Keratinocyte (primary cell): ENCODE data around the gene HDGF. TPM values are rescaled to one million over a fixed set of nuclear protein-coding genes. Genes with fewer than 3 reads are reported as not detected.
A peak's percentile ranks its signal among the peaks of the same experiment; 100 is the strongest.

Experiments used
- DNase-seq: peaks from one replicate; pipeline ENCODE4 v3.0.0-alpha.2; 2011; ENCODE audit warnings: low read depth, missing footprints, low spot score
- FAIRE-seq: peaks from 2 replicates; lab custom pipeline; 2011; peaks lifted over from hg19 to GRCh38; lab: Jason Lieb, UNC
- H2AFZ ChIP-seq: 2 replicates; pipeline ENCODE4 v1.6.0; 2012; ENCODE audit warnings: low read length, control low read depth, inconsistent platforms; ENCODE audit not compliant: control insufficient read depth
- H3K27ac ChIP-seq: 2 replicates; pipeline ENCODE4 v1.5.1; 2011; ENCODE audit warnings: low read length; ENCODE audit not compliant: control insufficient read depth, insufficient read depth
- H3K27me3 ChIP-seq: 3 replicates; pipeline ENCODE4 v1.6.0; 2011; ENCODE audit warnings: low read length; ENCODE audit not compliant: control insufficient read depth, insufficient read depth; ENCODE audit errors: extremely low read depth
- H3K36me3 ChIP-seq, 2 experiments: 2 replicates in 1 of 2; 3 replicates in 1 of 2; pipeline ENCODE4 v1.5.1; 2011; ENCODE audit warnings: low read length in 2 of 2, mild to moderate bottlenecking in 1 of 2; ENCODE audit not compliant: control insufficient read depth in 2 of 2, insufficient read depth in 2 of 2; ENCODE audit errors: extremely low read depth in 1 of 2
- H3K4me1 ChIP-seq: 3 replicates; pipeline ENCODE4 v1.5.1; 2011; ENCODE audit warnings: low read length; ENCODE audit not compliant: control insufficient read depth, insufficient read depth; ENCODE audit errors: extremely low read depth
- H3K4me2 ChIP-seq: 3 replicates; pipeline ENCODE4 v1.6.0; 2011; ENCODE audit warnings: low read depth, low read length; ENCODE audit not compliant: control insufficient read depth, insufficient read depth; ENCODE audit errors: extremely low read depth
- H3K4me3 ChIP-seq, 3 experiments: fragments of 200-600 bp in 1 of 3; sonication (generic) in 1 of 3; 2 replicates in 2 of 3; 3 replicates in 1 of 3; pipeline ENCODE4 v1.5.1; 2011 to 2016; ENCODE audit warnings: low read length in 3 of 3, mild to moderate bottlenecking in 3 of 3, control low read depth in 2 of 3, inconsistent platforms in 1 of 3, low read depth in 1 of 3, mixed read lengths in 1 of 3, mixed run types in 1 of 3, moderate library complexity in 1 of 3; ENCODE audit not compliant: control insufficient read depth in 2 of 3, insufficient read depth in 2 of 3; ENCODE audit errors: extremely low read depth in 1 of 3
- H3K79me2 ChIP-seq: 2 replicates; pipeline ENCODE4 v1.6.0; 2012; ENCODE audit warnings: low read length; ENCODE audit not compliant: control insufficient read depth, insufficient read depth
- H3K9ac ChIP-seq: 3 replicates; pipeline ENCODE4 v1.6.0; 2011; ENCODE audit warnings: low read length; ENCODE audit not compliant: control insufficient read depth, insufficient read depth; ENCODE audit errors: extremely low read depth
- H3K9me1 ChIP-seq: 3 replicates; pipeline ENCODE4 v1.6.0; 2011; ENCODE audit warnings: low read length; ENCODE audit not compliant: control insufficient read depth, insufficient read depth; ENCODE audit errors: extremely low read depth
- H3K9me3 ChIP-seq: 2 replicates; pipeline ENCODE4 v1.5.1; 2012; ENCODE audit warnings: low read depth, low read length; ENCODE audit not compliant: control insufficient read depth
- H4K20me1 ChIP-seq: 3 replicates; pipeline ENCODE4 v1.6.0; 2011; ENCODE audit warnings: low read length; ENCODE audit not compliant: control insufficient read depth, insufficient read depth; ENCODE audit errors: extremely low read depth
- EZH2 ChIP-seq: IDR thresholded peaks from one replicate; pipeline ENCODE4 v1.6.1; 2012; ENCODE audit warnings: inconsistent platforms, mild to moderate bottlenecking, low read length, moderate library complexity
- dilution Hi-C: fragments of 300-500 bp; cut with MboI; formaldehyde crosslinking; loops from one replicate; pipeline ENCODE4 v1.7.0; 2020; ENCODE audit warnings: low sequenced_read_pairs; ENCODE audit not compliant: extremely low pct_ligation_motif_present
- polyA plus RNA-seq, 5 experiments: library from polyadenylated mRNA; depleted of rRNA in 3 of 5; stranded (reverse) in 3 of 5; stranded (forward) in 1 of 5; unstranded in 1 of 5; fragments of >200 nt; gene quantifications; 1 replicate in 1 of 5; 2 replicates in 3 of 5; 3 replicates in 1 of 5; pipeline versions ENCODE4 v1.2.1 to v1.2.3, GENCODE V29; 2011 to 2012; ENCODE audit warnings: missing spikeins in 2 of 5, low read depth in 1 of 5, low replicate concordance in 1 of 5
- TF ChIP-seq, protein P1 (sequence below), 3 experiments: IDR thresholded peaks in 1 of 3; conservative IDR thresholded peaks in 1 of 3; optimal IDR thresholded peaks in 1 of 3; 2 replicates in 2 of 3; 3 replicates in 1 of 3; pipeline versions ENCODE3 to v1.5.1; 2011; ENCODE audit warnings: low read length in 3 of 3, mild to moderate bottlenecking in 3 of 3, moderate library complexity in 2 of 3, control low read depth in 1 of 3, inconsistent platforms in 1 of 3; ENCODE audit not compliant: insufficient read depth in 2 of 3; ENCODE audit errors: extremely low read depth in 1 of 3

The HDGF gene
- polyA plus RNA-seq, 1 donor (not counting 4 experiments of a cell fraction or from before 2014, with no cell fraction given) = 240 TPM

GRCh38 chr1:156742801-156743200 lies 8.7 kb downstream of the HDGF start:
- H3K9me3 ChIP-seq = no peaks in the 10 kb centered on the region
- no peak overlapping the region for H3K4me3 ChIP-seq
- no peaks in the 10 kb centered on the region for H3K9me1 ChIP-seq
- peaks cover 24% of the 10 kb centered on the region for H3K4me1 ChIP-seq
- no peak for FAIRE-seq
- H4K20me1 ChIP-seq = no peaks in the 10 kb centered on the region
- peaks cover 25 to 34% of the 10 kb centered on the region in 2 experiments for H3K36me3 ChIP-seq
- DNase-seq = no peak
- no peak overlapping the region for H2AFZ ChIP-seq
- H3K27me3 ChIP-seq = no peaks in the 10 kb centered on the region
- no peak overlapping the region for H3K9ac ChIP-seq
- H3K79me2 ChIP-seq = peaks cover 57% of the 10 kb centered on the region
- dilution Hi-C loops = no loop called here
- TF ChIP-seq, protein P1, sequence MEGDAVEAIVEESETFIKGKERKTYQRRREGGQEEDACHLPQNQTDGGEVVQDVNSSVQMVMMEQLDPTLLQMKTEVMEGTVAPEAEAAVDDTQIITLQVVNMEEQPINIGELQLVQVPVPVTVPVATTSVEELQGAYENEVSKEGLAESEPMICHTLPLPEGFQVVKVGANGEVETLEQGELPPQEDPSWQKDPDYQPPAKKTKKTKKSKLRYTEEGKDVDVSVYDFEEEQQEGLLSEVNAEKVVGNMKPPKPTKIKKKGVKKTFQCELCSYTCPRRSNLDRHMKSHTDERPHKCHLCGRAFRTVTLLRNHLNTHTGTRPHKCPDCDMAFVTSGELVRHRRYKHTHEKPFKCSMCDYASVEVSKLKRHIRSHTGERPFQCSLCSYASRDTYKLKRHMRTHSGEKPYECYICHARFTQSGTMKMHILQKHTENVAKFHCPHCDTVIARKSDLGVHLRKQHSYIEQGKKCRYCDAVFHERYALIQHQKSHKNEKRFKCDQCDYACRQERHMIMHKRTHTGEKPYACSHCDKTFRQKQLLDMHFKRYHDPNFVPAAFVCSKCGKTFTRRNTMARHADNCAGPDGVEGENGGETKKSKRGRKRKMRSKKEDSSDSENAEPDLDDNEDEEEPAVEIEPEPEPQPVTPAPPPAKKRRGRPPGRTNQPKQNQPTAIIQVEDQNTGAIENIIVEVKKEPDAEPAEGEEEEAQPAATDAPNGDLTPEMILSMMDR (optimal IDR thresholded peaks at IDR 0.05 in 1 of 3, IDR thresholded peaks at IDR 0.05 in 1 of 3, conservative IDR thresholded peaks at IDR 0.05 in 1 of 3; ENCODE audit: extremely low read depth in 1 of 3, insufficient read depth in 2 of 3, low read length in 3 of 3) = no peak
- no peak for TF ChIP-seq EZH2
- H3K4me2 ChIP-seq = no peak overlapping the region
- H3K27ac ChIP-seq = no peak overlapping the region

- Histone ChIP-seq H3K27me3 (no peaks in the 10 kb centered on the region), H3K4me3 (no peak overlapping the region), H3K79me2 (peaks cover 50% of the 10 kb centered on the region), H2AFZ (no peak overlapping the region), H3K4me2 (peak overlapping the region; percentile 57), H3K9me1 (no peaks in the 10 kb centered on the region), H3K9ac (no peak overlapping the region), H3K36me3 (peaks cover 28 to 38% of the 10 kb centered on the region in 2 experiments), H3K9me3 (no peaks in the 10 kb centered on the region), H3K27ac (peak overlapping the region; percentile 49), H4K20me1 (no peaks in the 10 kb centered on the region), H3K4me1 (peaks cover 18% of the 10 kb centered on the region)
- dilution Hi-C loops = no loop called here
- TF ChIP-seq, protein P1 (optimal IDR thresholded peaks at IDR 0.05 in 1 of 3, IDR thresholded peaks at IDR 0.05 in 1 of 3, conservative IDR thresholded peaks at IDR 0.05 in 1 of 3; ENCODE audit: extremely low read depth in 1 of 3, insufficient read depth in 2 of 3, low read length in 3 of 3) = no peak
- TF ChIP-seq EZH2 = no peak
- FAIRE-seq (no peak), DNase-seq (no peak)
These were observed 9.5 kb downstream of the HDGF start for GRCh38 chr1:156742017-156742416.
